Midbrain (tissue), 1 donor: Measurements from ENCODE around the gene CYP46A1.

Experiments
- DNase-seq: peaks from one replicate; lab custom pipeline; 2025; lab: John Stamatoyannopoulos, UW

CYP46A1 gene

GRCh38 chr14:99673305-99674063 lies 10.6 kb upstream of the CYP46A1 start:
- no peak for DNase-seq

GRCh38 chr14:99674064-99674650 lies 9.9 kb upstream of the CYP46A1 start:
- no peak for DNase-seq

- DNase-seq: no peak
Measured at GRCh38 chr14:99674776-99675381, 9.2 kb upstream of the CYP46A1 start.

GRCh38 chr14:99675382-99675835 lies 8.7 kb upstream of the CYP46A1 start:
- DNase-seq: no peak

GRCh38 chr14:99675951-99676350 lies 8.1 kb upstream of the CYP46A1 start:
- DNase-seq: no peak

GRCh38 chr14:99676657-99677056 lies 7.4 kb upstream of the CYP46A1 start:
- DNase-seq: no peak

- no peak for DNase-seq
Measured at GRCh38 chr14:99677231-99678140, 6.6 kb upstream of the CYP46A1 start.

- DNase-seq: no peak
Measured at GRCh38 chr14:99678198-99678597, 5.9 kb upstream of the CYP46A1 start.

- DNase-seq: no peak
Measured at GRCh38 chr14:99679111-99679510, 5.0 kb upstream of the CYP46A1 start.

- no peak for DNase-seq
Measured at GRCh38 chr14:99679543-99679942, 4.6 kb upstream of the CYP46A1 start.

GRCh38 chr14:99679996-99680395 lies 4.1 kb upstream of the CYP46A1 start:
- no peak for DNase-seq

- DNase-seq: no peak
Measured at GRCh38 chr14:99681101-99681831, 2.8 kb upstream of the CYP46A1 start.

- no peak for DNase-seq
Measured at GRCh38 chr14:99681832-99682148, 2.3 kb upstream of the CYP46A1 start.

GRCh38 chr14:99682809-99683618 lies 1.1 kb upstream of the CYP46A1 start:
- peak; percentile 82 for DNase-seq

- DNase-seq: no peak
Measured at GRCh38 chr14:99684410-99684934, 374 bp downstream of the CYP46A1 start.

GRCh38 chr14:99685151-99685591 lies 1.1 kb downstream of the CYP46A1 start:
- no peak for DNase-seq

- DNase-seq: no peak
Measured at GRCh38 chr14:99685596-99685995, 1.5 kb downstream of the CYP46A1 start.

GRCh38 chr14:99686557-99687283 lies 2.6 kb downstream of the CYP46A1 start:
- no peak for DNase-seq

- DNase-seq: no peak
Measured at GRCh38 chr14:99687284-99688209, 3.4 kb downstream of the CYP46A1 start.
